Thoracic aorta (tissue), 2 donors: ENCODE measurements around the gene DLX4. TPM values are rescaled to one million over a fixed set of nuclear protein-coding genes. Genes with fewer than 3 reads are reported as not detected.

Experiments
- ATAC-seq: fragments of 150-250 bp; one replicate; pipeline ENCODE4 v1.8.0; 2017; ENCODE audit warnings: low read depth; ENCODE audit not compliant: insufficient number of reproducible peaks, low FRiP score
- DNase-seq: peaks from one replicate; pipeline ENCODE4 v3.0.0-alpha.2; 2020; ENCODE audit warnings: low spot score
- H3K27ac ChIP-seq, 2 donors: fragments of 200-600 bp; sonication (generic); 1 replicate in 1 of 2; 2 replicates in 1 of 2; pipeline ENCODE4 v1.5.1; 2016; ENCODE audit warnings: mild to moderate bottlenecking in 2 of 2, moderate library complexity in 2 of 2
- H3K27me3 ChIP-seq: fragments of 200-600 bp; sonication (generic); replicated peaks from 2 replicates; pipeline ENCODE4 v1.6.0; 2016; ENCODE audit warnings: mild to moderate bottlenecking; ENCODE audit not compliant: insufficient read depth
- H3K36me3 ChIP-seq: fragments of 200-600 bp; sonication (generic); one replicate; pipeline ENCODE4 v1.5.1; 2016
- H3K4me1 ChIP-seq, 2 donors: fragments of 200-600 bp; sonication (generic); 1 replicate in 1 of 2; 2 replicates in 1 of 2; pipeline versions ENCODE4 v1.5.1 to v1.6.0; 2016; ENCODE audit warnings: low read depth in 2 of 2, mild to moderate bottlenecking in 1 of 2; ENCODE audit not compliant: control insufficient read depth in 1 of 2
- H3K4me3 ChIP-seq: fragments of 200-600 bp; sonication (generic); 2 replicates; pipeline ENCODE4 v1.5.1; 2016; ENCODE audit warnings: mild to moderate bottlenecking
- H3K9me3 ChIP-seq: fragments of 200-600 bp; sonication (generic); 2 replicates; pipeline ENCODE4 v1.5.1; 2016
- total RNA-seq, 2 donors: library from RNA; depleted of rRNA; stranded (reverse); fragments of >200 nt; gene quantifications; one replicate each; pipeline versions ENCODE4 v1.1.0 to v1.2.3, GENCODE V29; 2016
- TF ChIP-seq, protein P1 (sequence below): fragments of 200-600 bp; sonication (generic); IDR thresholded peaks from one replicate; pipeline ENCODE4 v1.5.1; 2019; ENCODE audit warnings: antibody characterized with exemption

DLX4 gene
- total RNA-seq, 2 donors from 2014 or later: not detected

DNA sequence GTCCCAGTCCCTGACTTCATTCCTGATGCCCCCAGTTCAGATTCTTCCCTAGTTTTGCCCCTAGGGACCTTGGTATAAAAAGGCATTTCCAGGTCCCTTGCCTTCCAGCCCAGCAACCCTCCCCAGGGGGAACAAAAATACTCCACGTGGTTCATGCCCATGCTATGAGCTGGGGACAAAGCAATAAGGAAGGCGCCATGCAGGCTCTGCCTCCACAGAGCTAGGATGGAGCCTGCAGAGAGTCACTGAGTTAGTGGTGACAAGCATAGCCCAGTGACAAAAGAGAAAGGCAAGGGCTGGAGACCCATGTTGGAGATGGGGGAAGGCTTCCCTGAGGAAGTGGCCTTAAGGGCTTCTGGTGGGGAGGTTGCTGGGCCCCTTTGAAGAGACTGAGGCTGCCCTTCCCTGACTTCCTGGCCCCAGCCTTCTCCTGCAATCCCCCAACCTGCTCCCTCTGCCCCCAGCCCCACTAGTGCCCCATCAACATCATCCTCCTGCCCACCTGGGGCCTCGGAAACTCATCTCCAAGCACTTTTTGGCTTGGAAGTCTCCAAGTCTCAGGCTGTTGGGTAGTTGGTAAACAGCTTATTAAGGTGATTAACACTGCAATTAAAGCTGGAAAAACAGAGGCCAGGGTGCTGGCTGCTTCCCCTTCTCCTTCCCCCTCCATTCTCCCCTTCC lies 16.5 kb downstream of the DLX4 start:
- Histone ChIP-seq H3K9me3 (no peaks in the 10 kb centered on the region), H3K27ac (no peak overlapping the region), H3K4me1 (peaks cover 0 to 8% of the 10 kb centered on the region in 2 donors), H3K27me3 (no peaks in the 10 kb centered on the region), H3K4me3 (no peak overlapping the region), H3K36me3 (no peaks in the 10 kb centered on the region)
- DNase-seq (no peak), ATAC-seq (no peak)
- TF ChIP-seq, protein P1, sequence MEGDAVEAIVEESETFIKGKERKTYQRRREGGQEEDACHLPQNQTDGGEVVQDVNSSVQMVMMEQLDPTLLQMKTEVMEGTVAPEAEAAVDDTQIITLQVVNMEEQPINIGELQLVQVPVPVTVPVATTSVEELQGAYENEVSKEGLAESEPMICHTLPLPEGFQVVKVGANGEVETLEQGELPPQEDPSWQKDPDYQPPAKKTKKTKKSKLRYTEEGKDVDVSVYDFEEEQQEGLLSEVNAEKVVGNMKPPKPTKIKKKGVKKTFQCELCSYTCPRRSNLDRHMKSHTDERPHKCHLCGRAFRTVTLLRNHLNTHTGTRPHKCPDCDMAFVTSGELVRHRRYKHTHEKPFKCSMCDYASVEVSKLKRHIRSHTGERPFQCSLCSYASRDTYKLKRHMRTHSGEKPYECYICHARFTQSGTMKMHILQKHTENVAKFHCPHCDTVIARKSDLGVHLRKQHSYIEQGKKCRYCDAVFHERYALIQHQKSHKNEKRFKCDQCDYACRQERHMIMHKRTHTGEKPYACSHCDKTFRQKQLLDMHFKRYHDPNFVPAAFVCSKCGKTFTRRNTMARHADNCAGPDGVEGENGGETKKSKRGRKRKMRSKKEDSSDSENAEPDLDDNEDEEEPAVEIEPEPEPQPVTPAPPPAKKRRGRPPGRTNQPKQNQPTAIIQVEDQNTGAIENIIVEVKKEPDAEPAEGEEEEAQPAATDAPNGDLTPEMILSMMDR: no peak

DNA sequence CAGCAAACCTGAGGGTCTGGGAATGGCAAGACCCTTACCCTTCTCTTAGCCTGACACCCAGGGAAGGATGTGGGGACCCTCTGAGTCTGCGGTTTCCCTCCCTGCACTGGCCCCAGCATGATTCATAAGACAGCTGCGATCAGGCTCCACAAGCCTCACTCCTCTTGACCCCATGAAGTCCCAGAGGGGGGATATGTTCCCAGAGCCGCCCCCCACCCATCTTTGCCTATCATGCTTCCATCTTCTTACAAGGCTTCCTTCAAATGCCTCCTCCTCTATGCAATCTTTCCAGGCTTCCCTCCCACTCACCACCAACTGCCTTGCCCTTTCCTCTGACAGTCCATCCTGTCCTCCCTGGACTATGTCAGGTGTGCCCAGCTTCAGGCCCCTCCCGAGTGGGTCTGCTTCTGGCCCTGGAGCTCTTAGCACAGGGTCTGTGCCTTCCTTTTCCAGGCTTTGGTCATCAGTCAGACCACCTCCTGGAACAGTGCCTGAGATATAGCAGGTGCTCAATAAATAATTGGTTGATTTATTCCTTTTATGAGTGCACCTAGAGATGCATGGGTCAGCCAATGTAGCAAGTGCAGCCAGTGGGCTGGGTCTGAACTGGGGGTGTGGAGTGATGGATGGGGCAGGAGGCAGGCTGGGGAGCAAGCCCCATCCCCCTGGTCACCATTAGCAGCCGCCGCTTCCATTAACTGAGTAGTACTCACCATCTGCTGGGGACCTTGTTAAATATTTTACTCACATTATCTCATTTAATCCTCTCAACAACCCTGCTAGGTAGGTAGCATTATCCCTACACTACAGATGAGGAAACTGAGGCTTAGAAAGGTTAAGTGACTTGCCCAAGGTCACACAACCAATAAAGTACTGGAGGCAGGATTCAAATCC lies 17.7 kb downstream of the DLX4 start:
- TF ChIP-seq, protein P1: no peak
- peaks cover 0 to 8% of the 10 kb centered on the region in 2 donors for H3K4me1 ChIP-seq
- H3K36me3 ChIP-seq: no peaks in the 10 kb centered on the region
- no peak overlapping the region for H3K27ac ChIP-seq
- no peak overlapping the region for H3K4me3 ChIP-seq
- DNase-seq: no peak
- ATAC-seq: no peak
- no peaks in the 10 kb centered on the region for H3K9me3 ChIP-seq
- H3K27me3 ChIP-seq: no peaks in the 10 kb centered on the region

DNA sequence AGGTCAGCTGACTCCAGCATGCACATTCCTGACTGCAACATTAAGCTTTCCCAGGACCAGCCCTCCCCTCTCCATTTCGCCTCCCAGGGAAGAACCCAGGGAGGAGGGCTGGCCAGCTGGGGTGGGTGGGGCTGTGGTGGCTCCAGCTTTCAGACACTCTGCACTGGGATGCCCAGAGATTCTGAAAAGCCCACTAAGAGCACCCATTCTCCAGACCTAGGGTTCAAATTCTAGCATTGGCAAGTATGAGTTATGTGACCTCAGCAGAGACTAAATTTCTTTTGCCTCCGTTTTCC lies 18.2 kb downstream of the DLX4 start:
- TF ChIP-seq, protein P1: no peak
- Histone ChIP-seq H3K27ac (no peak overlapping the region), H3K4me3 (no peak overlapping the region), H3K4me1 (peaks cover 0 to 8% of the 10 kb centered on the region in 2 donors), H3K9me3 (no peaks in the 10 kb centered on the region), H3K27me3 (no peaks in the 10 kb centered on the region), H3K36me3 (no peaks in the 10 kb centered on the region)
- DNase-seq (no peak), ATAC-seq (no peak)

DNA sequence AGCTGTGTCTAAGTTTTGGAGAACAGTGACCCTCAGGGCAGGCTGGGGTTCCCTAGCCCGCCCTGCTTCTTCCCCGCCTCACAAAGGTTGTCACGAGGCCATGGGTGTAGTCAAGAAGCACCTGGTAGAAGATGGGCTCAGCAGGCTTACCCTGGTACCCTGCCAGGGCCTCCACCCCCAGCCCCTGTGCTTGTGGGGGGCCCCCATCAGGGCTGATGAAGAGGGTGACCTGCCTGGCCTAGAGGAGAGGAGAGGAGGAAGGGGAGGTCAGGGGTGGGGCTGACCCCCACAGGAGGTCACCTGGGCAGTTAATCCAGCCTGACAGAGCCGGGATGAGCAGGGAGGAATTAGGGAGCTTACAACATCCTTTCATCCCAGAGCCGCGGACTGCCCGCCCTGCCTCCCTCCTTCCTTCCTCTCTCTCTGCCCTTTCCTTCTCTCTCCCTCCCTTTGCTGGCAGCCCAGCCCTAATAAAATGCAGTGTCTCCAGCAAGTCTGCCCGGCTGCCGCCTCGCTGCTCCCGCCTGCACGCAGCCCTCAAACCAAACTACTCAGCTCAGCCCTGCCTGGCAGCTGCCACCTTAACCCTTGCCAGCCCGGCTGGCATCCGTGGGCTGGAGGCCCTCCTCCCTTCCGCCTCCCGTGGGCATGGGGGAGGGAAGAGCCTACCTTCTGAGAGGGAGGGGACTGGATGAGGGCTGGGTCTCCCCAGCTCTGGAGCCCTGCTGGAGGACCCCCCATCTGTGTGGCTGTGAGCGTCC lies 18.9 kb downstream of the DLX4 start:
- Histone ChIP-seq H3K9me3 (no peaks in the 10 kb centered on the region), H3K4me3 (no peak overlapping the region), H3K27me3 (no peaks in the 10 kb centered on the region), H3K27ac (no peak overlapping the region), H3K36me3 (no peaks in the 10 kb centered on the region), H3K4me1 (peaks cover 0 to 8% of the 10 kb centered on the region in 2 donors)
- TF ChIP-seq, protein P1: no peak
- DNase-seq (no peak), ATAC-seq (no peak)

DNA sequence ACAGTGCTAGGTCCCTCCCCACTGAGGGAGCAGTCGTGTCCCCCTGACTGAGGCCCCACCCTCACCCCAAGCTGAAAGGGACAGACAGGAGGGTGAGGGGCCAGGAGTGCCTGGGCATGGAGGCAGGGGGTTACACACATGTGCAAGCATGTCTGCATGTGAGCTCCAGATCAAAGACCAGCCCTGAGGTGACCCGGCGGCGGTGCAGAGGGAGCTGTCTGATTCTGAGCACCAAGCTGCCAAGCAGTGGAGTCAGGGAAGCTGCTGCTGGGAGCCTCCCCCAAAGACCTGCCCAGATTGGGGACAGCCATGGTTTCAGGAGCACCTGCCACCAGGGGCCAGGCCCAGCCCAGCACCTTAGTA lies 20.5 kb downstream of the DLX4 start:
- Histone ChIP-seq H3K4me3 (no peak overlapping the region), H3K9me3 (no peaks in the 10 kb centered on the region), H3K27ac (no peak overlapping the region), H3K36me3 (no peaks in the 10 kb centered on the region), H3K27me3 (peaks cover 6% of the 10 kb centered on the region), H3K4me1 (peaks cover 11 to 23% of the 10 kb centered on the region in 2 donors)
- DNase-seq: no peak
- no peak for ATAC-seq
- TF ChIP-seq, protein P1: no peak
